Osteoblast (primary cell): ENCODE results near the gene EIF2B1. TPM values are rescaled to one million over a fixed set of nuclear protein-coding genes. Genes with fewer than 3 reads are reported as not detected.

Experiments
- DNase-seq: peaks from one replicate; pipeline ENCODE4 v3.0.0; 2011; ENCODE audit warnings: low spot score, mixed read lengths; ENCODE audit not compliant: insufficient read length; ENCODE audit errors: missing footprints
- H2AFZ ChIP-seq: 2 replicates; pipeline ENCODE4 v1.6.0; 2011; ENCODE audit warnings: mild to moderate bottlenecking, low read length
- H3K27ac ChIP-seq: 2 replicates; pipeline ENCODE4 v1.5.1; 2011; ENCODE audit warnings: mild to moderate bottlenecking, low read depth, low read length, moderate library complexity
- H3K27me3 ChIP-seq: 2 replicates; pipeline ENCODE4 v1.6.0; 2012; ENCODE audit warnings: mild to moderate bottlenecking, control low read depth, inconsistent platforms, low read length, moderate library complexity; ENCODE audit not compliant: insufficient read depth
- H3K36me3 ChIP-seq: 2 replicates; pipeline ENCODE4 v1.5.1; 2011; ENCODE audit warnings: mild to moderate bottlenecking, low read length, control low read depth, moderate library complexity; ENCODE audit not compliant: insufficient read depth
- H3K4me1 ChIP-seq: 2 replicates; pipeline ENCODE4 v1.5.1; 2011; ENCODE audit warnings: mild to moderate bottlenecking, low read length, control low read depth, moderate library complexity; ENCODE audit not compliant: insufficient read depth
- H3K4me2 ChIP-seq: 2 replicates; pipeline ENCODE4 v1.6.0; 2011; ENCODE audit warnings: mild to moderate bottlenecking, low read length; ENCODE audit not compliant: insufficient read depth
- H3K4me3 ChIP-seq: fragments of 200-600 bp; sonication (generic); 3 replicates; pipeline ENCODE4 v1.5.1; 2012; ENCODE audit warnings: mild to moderate bottlenecking, low read length, inconsistent platforms; ENCODE audit not compliant: insufficient read depth
- H3K79me2 ChIP-seq: 2 replicates; pipeline ENCODE4 v1.6.0; 2012; ENCODE audit warnings: mild to moderate bottlenecking, low read length, control low read depth, inconsistent platforms; ENCODE audit not compliant: insufficient read depth
- H3K9me3 ChIP-seq: 2 replicates; pipeline ENCODE4 v1.5.1; 2011; ENCODE audit warnings: low read depth, low read length, control low read depth
- H4K20me1 ChIP-seq: 2 replicates; pipeline ENCODE4 v1.6.0; 2012; ENCODE audit warnings: mild to moderate bottlenecking, low read length, control low read depth; ENCODE audit not compliant: insufficient read depth
- CTCF ChIP-seq: IDR thresholded peaks from 2 replicates; pipeline ENCODE4 v1.5.1; 2011; ENCODE audit warnings: mild to moderate bottlenecking, low read depth, low read length, moderate library complexity; ENCODE audit errors: extremely low read depth
- total RNA-seq: library from RNA; depleted of rRNA; stranded (reverse); fragments of >200 nt; gene quantifications from 2 replicates; pipeline ENCODE4 v1.2.3, GENCODE V29; 2012

The EIF2B1 gene
- total RNA-seq, 1 donor, result 32.6 TPM

GRCh38 chr12:123617580-123617979, 15.9 kb downstream of the EIF2B1 start:
- DNase-seq, result peak; percentile 79
- Histone ChIP-seq H3K4me1 (peaks cover 15% of the 10 kb centered on the region), H4K20me1 (peaks cover 4% of the 10 kb centered on the region), H2AFZ (no peak overlapping the region), H3K9me3 (no peaks in the 10 kb centered on the region), H3K36me3 (peaks cover 73% of the 10 kb centered on the region), H3K27ac (no peak overlapping the region), H3K4me2 (no peak overlapping the region), H3K79me2 (peaks cover 2% of the 10 kb centered on the region), H3K4me3 (no peak overlapping the region), H3K27me3 (no peaks in the 10 kb centered on the region)
- no peak for TF ChIP-seq CTCF

DNA sequence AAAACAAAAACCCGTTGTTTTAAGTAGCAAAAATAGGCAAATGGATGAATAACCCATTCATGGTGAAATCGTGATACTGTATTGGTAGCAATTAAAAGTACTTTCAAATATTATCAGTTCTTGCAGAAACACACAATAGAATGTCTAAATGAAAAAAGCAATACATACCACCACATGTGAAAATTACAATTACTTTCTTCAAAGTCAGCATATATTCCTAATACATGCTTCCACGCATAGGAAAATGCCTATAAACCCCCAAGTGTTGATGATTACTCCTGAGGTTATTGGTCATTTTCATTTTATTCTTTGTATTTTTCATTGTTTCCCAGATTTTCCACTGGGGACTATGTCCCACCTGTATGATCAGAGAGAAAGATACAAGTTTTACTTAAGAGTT, 16.3 kb downstream of the EIF2B1 start:
- no peak overlapping the region for H3K4me2 ChIP-seq
- H3K9me3 ChIP-seq, result no peaks in the 10 kb centered on the region
- peaks cover 15% of the 10 kb centered on the region for H3K4me1 ChIP-seq
- no peaks in the 10 kb centered on the region for H3K27me3 ChIP-seq
- peaks cover 3% of the 10 kb centered on the region for H3K79me2 ChIP-seq
- TF ChIP-seq CTCF, result no peak
- H2AFZ ChIP-seq, result no peak overlapping the region
- H3K27ac ChIP-seq, result no peak overlapping the region
- no peak for DNase-seq
- H3K36me3 ChIP-seq, result peaks cover 68% of the 10 kb centered on the region
- H3K4me3 ChIP-seq, result no peak overlapping the region
- H4K20me1 ChIP-seq, result peaks cover 4% of the 10 kb centered on the region

DNA sequence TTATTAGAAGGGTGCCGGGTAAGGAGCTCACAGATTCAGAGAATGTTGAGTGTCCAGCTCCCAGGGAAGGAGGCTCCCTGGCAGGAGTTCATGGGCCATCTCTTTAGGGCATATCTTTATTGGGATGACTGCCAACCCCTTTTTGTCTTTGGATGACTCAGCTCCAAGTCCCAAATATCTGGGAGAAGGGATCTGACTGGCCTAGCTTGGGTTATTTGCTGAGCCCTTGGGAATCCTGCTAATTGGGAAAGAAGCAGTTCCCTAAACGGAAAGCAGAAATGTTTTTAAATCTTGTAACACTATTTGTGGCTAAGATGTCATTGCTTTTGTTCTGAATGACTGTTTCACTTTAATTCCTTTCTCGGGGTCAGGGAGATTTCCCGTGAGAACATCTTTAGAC, 19.0 kb downstream of the EIF2B1 start:
- no peak for TF ChIP-seq CTCF
- peak overlapping the region; percentile 73 for H3K27ac ChIP-seq

GRCh38 chr12:123614110-123614509, 19.4 kb downstream of the EIF2B1 start:
- Histone ChIP-seq H2AFZ (no peak overlapping the region), H3K4me1 (peaks cover 15% of the 10 kb centered on the region), H3K27me3 (no peaks in the 10 kb centered on the region), H3K36me3 (peaks cover 55% of the 10 kb centered on the region), H3K79me2 (peaks cover 21% of the 10 kb centered on the region), H3K27ac (peak overlapping the region; percentile 73), H4K20me1 (peaks cover 4% of the 10 kb centered on the region), H3K4me3 (no peak overlapping the region), H3K4me2 (no peak overlapping the region), H3K9me3 (no peaks in the 10 kb centered on the region)
- TF ChIP-seq CTCF, result no peak
- DNase-seq, result no peak

More for the DNA sequence above, 19.0 kb downstream of the EIF2B1 start:
- Histone ChIP-seq H3K4me1 (peaks cover 15% of the 10 kb centered on the region), H3K9me3 (no peaks in the 10 kb centered on the region), H3K4me3 (no peak overlapping the region), H4K20me1 (peaks cover 4% of the 10 kb centered on the region), H3K27me3 (no peaks in the 10 kb centered on the region), H3K4me2 (peak overlapping the region; percentile 50), H3K79me2 (peaks cover 21% of the 10 kb centered on the region), H3K36me3 (peaks cover 55% of the 10 kb centered on the region), H2AFZ (no peak overlapping the region)
- peak; percentile 92 for DNase-seq
